Endothelial cell of umbilical vein (primary cell): ENCODE measurements around the gene PPP1R16B. TPM values are rescaled to one million over a fixed set of nuclear protein-coding genes. Genes with fewer than 3 reads are reported as not detected.

Experiments
- BruUV-seq: library from RNA; stranded (reverse); fragments of 400-500 nt; replicated peaks from 2 replicates; lab custom pipeline; 2021; lab: Mats Ljungman, UMichigan
- CTCF ChIA-PET: fragments of 300-600, 350-600 bp; sonication (Branson Sonifier 250); formaldehyde crosslinking; loops from one replicate; lab custom pipeline; 2021; ENCODE audit warnings: antibody characterized with exemption, inconsistent platforms; lab: Charles Lee
- POLR2A ChIA-PET: fragments of 300-600, 350-600 bp; sonication (Branson Sonifier 250); formaldehyde crosslinking; loops from one replicate; lab custom pipeline; 2021; ENCODE audit warnings: antibody characterized with exemption, inconsistent platforms; lab: Charles Lee
- DNase-seq: peaks from one replicate; pipeline ENCODE4 v3.0.0-alpha.2; 2011; ENCODE audit warnings: low read depth, low spot score
- FAIRE-seq: peaks from 2 replicates; lab custom pipeline; 2011; peaks lifted over from hg19 to GRCh38; lab: Jason Lieb, UNC
- H2AFZ ChIP-seq: 2 replicates; pipeline ENCODE4 v1.6.0; 2012; ENCODE audit warnings: low read depth, low read length, control low read depth, inconsistent platforms
- H3K27ac ChIP-seq: 2 replicates; pipeline ENCODE4 v1.5.1; 2011; ENCODE audit warnings: low read depth, mild to moderate bottlenecking, control low read depth, low read length, moderate library complexity; ENCODE audit not compliant: insufficient read depth
- H3K27me3 ChIP-seq, 2 experiments: 2 replicates each; pipeline versions ENCODE4 v1.6.0 to v1.6.1; 2011; ENCODE audit warnings: low read length in 2 of 2, mixed read lengths in 1 of 2; ENCODE audit not compliant: control insufficient read depth in 2 of 2, insufficient read depth in 2 of 2
- H3K36me3 ChIP-seq, 2 experiments: 2 replicates in 1 of 2; 3 replicates in 1 of 2; pipeline ENCODE4 v1.5.1; 2011; ENCODE audit warnings: low read length in 2 of 2, mild to moderate bottlenecking in 1 of 2, moderate library complexity in 1 of 2; ENCODE audit not compliant: control insufficient read depth in 2 of 2, insufficient read depth in 2 of 2; ENCODE audit errors: extremely low read depth in 1 of 2
- H3K4me1 ChIP-seq: 3 replicates; pipeline ENCODE4 v1.5.1; 2011; ENCODE audit warnings: mild to moderate bottlenecking, low read length; ENCODE audit not compliant: control insufficient read depth, insufficient read depth; ENCODE audit errors: extremely low read depth
- H3K4me2 ChIP-seq: 2 replicates; pipeline ENCODE4 v1.6.1; 2011; ENCODE audit warnings: low read length, control low read depth, mixed read lengths; ENCODE audit not compliant: insufficient read depth
- H3K4me3 ChIP-seq, 3 experiments: fragments of 200-600 bp in 1 of 3; sonication (generic), shearing (Covaris generic) in 1 of 3; replicated peaks in 1 of 3; 2 replicates each; pipeline ENCODE4 v1.5.1; 2011 to 2016; ENCODE audit warnings: control low read depth in 3 of 3, low read length in 3 of 3, mild to moderate bottlenecking in 2 of 3, inconsistent platforms in 1 of 3, low read depth in 1 of 3, moderate library complexity in 1 of 3; ENCODE audit not compliant: insufficient read depth in 1 of 3
- H3K79me2 ChIP-seq: 2 replicates; pipeline ENCODE4 v1.6.0; 2012; ENCODE audit warnings: low read length, inconsistent platforms; ENCODE audit not compliant: control insufficient read depth, insufficient read depth
- H3K9ac ChIP-seq: replicated peaks from 2 replicates; pipeline ENCODE3; 2011; ENCODE audit warnings: low read length, control low read depth; ENCODE audit not compliant: insufficient read depth; ENCODE audit errors: extremely low read depth
- H3K9me1 ChIP-seq: replicated peaks from 3 replicates; pipeline ENCODE4 v1.6.0; 2011; ENCODE audit warnings: mild to moderate bottlenecking, low read length; ENCODE audit not compliant: control insufficient read depth, insufficient read depth; ENCODE audit errors: extremely low read depth
- H3K9me3 ChIP-seq: replicated peaks from 2 replicates; pipeline ENCODE4 v1.5.1; 2012; ENCODE audit warnings: low read length, inconsistent platforms; ENCODE audit not compliant: control insufficient read depth, insufficient read depth
- H4K20me1 ChIP-seq: replicated peaks from 2 replicates; pipeline ENCODE3; 2011; ENCODE audit warnings: mild to moderate bottlenecking, low read length; ENCODE audit not compliant: control insufficient read depth, insufficient read depth; ENCODE audit errors: extremely low read depth
- EZH2 ChIP-seq: IDR thresholded peaks from 2 replicates; pipeline ENCODE4 v1.6.1; 2012; ENCODE audit warnings: borderline replicate concordance, low read depth, mild to moderate bottlenecking, moderate library complexity, low read length, inconsistent platforms; ENCODE audit not compliant: severe bottlenecking
- FOS ChIP-seq: IDR thresholded peaks from 2 replicates; pipeline ENCODE4 v1.6.1; 2011; ENCODE audit warnings: mild to moderate bottlenecking, low read length, moderate library complexity, borderline replicate concordance; ENCODE audit not compliant: insufficient read depth
- GATA2 ChIP-seq: IDR thresholded peaks from 2 replicates; pipeline ENCODE4 v1.7.0; 2011; ENCODE audit warnings: low read depth, mild to moderate bottlenecking, moderate library complexity, mixed read lengths, low read length; ENCODE audit not compliant: insufficient read length, insufficient read depth
- JUN ChIP-seq: IDR thresholded peaks from 2 replicates; pipeline ENCODE4 v1.6.1; 2011; ENCODE audit warnings: borderline replicate concordance, low read depth; ENCODE audit not compliant: insufficient read length, insufficient read depth
- MYC ChIP-seq: IDR thresholded peaks from one replicate; pipeline ENCODE4 v1.6.1; 2011; ENCODE audit warnings: mild to moderate bottlenecking, low read depth, low read length
- POLR2A ChIP-seq: IDR thresholded peaks from 2 replicates; pipeline ENCODE4 v1.6.1; 2012; ENCODE audit warnings: low read depth, mild to moderate bottlenecking, control low read depth, low read length
- POLR2AphosphoS5 ChIP-seq: IDR thresholded peaks from 2 replicates; pipeline ENCODE4 v1.6.1; 2012; ENCODE audit warnings: low read depth, mild to moderate bottlenecking, control low read depth, low read length, moderate library complexity; ENCODE audit not compliant: insufficient read depth
- dilution Hi-C: fragments of 300-500 bp; cut with MboI; formaldehyde crosslinking; loops from one replicate; pipeline ENCODE4 v1.15.0; 2019; ENCODE audit warnings: low sequenced_read_pairs; ENCODE audit not compliant: extremely low pct_ligation_motif_present
- intact Hi-C: fragments of 100-400 bp; cut with micrococcal nuclease; formaldehyde crosslinking; loops from one replicate; pipeline ENCODE4 v1.10.0; 2022
- polyA plus RNA-seq, 4 experiments: library from polyadenylated mRNA; depleted of rRNA in 3 of 4; stranded (reverse) in 3 of 4; unstranded in 1 of 4; fragments of >200 nt; gene quantifications; 2 replicates each; pipeline versions ENCODE4 v1.2.1 to v1.2.3, GENCODE V29; 2011 to 2012; ENCODE audit warnings: missing spikeins in 1 of 4
- total RNA-seq: library from RNA; stranded (reverse); gene quantifications from 2 replicates; pipeline ENCODE4 v1.2.3, GENCODE V29; 2021
- TF ChIP-seq, protein P1 (sequence below), 2 donors: IDR thresholded peaks; 1 replicate in 1 of 2; 2 replicates in 1 of 2; pipeline ENCODE4 v1.5.1; 2011; ENCODE audit warnings: low read length in 2 of 2, mild to moderate bottlenecking in 2 of 2, moderate library complexity in 2 of 2, control low read depth in 1 of 2, inconsistent platforms in 1 of 2, low read depth in 1 of 2; ENCODE audit not compliant: insufficient read depth in 1 of 2; ENCODE audit errors: extremely low read depth in 1 of 2
- TF ChIP-seq, protein P2 (sequence below): IDR thresholded peaks from 2 replicates; pipeline ENCODE4 v1.6.1; 2011; ENCODE audit not compliant: insufficient read depth, insufficient read length

The PPP1R16B gene
- total and polyA plus RNA-seq, 2 donors (not counting 3 experiments of a cell fraction or from before 2014, with no cell fraction given), result 34.7 to 68.1 TPM

DNA sequence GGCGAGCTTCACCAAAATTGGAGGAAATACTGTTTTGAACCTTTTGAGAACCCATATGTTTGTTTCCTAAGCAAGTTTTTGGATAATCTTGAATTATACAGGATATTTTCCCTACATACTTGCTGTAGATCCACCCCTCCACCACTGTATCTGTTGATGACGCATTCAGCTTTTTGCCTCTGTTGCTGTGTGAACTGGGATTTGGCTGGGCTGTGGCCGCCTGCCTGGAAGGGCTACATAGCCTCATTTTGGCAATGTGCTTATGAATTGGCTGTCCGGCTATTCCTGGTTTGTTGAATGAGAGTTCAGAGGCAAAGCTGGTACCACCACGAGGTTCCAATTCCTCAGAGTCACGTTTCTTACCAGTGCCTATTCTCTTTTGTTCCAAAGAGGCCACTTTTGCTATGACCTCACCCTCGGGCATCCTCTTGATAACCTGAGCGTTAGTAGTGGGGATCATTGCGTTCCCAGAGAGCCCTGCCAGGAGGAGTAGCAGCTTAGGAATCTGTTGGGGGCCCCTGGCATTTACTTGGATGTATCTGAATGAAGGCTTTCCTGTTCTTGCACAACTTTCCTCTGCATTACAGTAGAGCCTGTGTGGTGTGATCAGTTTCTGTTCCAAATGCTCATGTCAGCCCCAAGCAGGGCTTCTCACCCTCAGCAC lies 127.1 kb downstream of the PPP1R16B start:
- POLR2A ChIA-PET, result no interaction called here
- Histone ChIP-seq H3K79me2 (peaks cover 100% of the 10 kb centered on the region), H3K4me2 (no peak overlapping the region)

More for the DNA sequence above, 127.1 kb downstream of the PPP1R16B start:
- H3K9me1 ChIP-seq, result no peaks in the 10 kb centered on the region
- H3K4me3 ChIP-seq, result no peak overlapping the region
- dilution Hi-C loops, result no loop called here
- TF ChIP-seq, protein P1, sequence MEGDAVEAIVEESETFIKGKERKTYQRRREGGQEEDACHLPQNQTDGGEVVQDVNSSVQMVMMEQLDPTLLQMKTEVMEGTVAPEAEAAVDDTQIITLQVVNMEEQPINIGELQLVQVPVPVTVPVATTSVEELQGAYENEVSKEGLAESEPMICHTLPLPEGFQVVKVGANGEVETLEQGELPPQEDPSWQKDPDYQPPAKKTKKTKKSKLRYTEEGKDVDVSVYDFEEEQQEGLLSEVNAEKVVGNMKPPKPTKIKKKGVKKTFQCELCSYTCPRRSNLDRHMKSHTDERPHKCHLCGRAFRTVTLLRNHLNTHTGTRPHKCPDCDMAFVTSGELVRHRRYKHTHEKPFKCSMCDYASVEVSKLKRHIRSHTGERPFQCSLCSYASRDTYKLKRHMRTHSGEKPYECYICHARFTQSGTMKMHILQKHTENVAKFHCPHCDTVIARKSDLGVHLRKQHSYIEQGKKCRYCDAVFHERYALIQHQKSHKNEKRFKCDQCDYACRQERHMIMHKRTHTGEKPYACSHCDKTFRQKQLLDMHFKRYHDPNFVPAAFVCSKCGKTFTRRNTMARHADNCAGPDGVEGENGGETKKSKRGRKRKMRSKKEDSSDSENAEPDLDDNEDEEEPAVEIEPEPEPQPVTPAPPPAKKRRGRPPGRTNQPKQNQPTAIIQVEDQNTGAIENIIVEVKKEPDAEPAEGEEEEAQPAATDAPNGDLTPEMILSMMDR (IDR thresholded peaks at IDR 0.05; ENCODE audit: extremely low read depth in 1 of 2, insufficient read depth in 1 of 2, low read depth in 1 of 2, low read length in 2 of 2), result no peak
- TF ChIP-seq MYC, result no peak
- TF ChIP-seq POLR2A, result no peak
- no peak for TF ChIP-seq FOS
- TF ChIP-seq, protein P2, sequence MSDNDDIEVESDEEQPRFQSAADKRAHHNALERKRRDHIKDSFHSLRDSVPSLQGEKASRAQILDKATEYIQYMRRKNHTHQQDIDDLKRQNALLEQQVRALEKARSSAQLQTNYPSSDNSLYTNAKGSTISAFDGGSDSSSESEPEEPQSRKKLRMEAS, result no peak
- TF ChIP-seq POLR2AphosphoS5, result no peak
- no peak for TF ChIP-seq GATA2
- no peak for TF ChIP-seq JUN
- no peak for TF ChIP-seq EZH2
- no peaks in the 10 kb centered on the region for H3K27me3 ChIP-seq
- no peaks in the 10 kb centered on the region for H3K36me3 ChIP-seq
- DNase-seq (peak; percentile 38), FAIRE-seq (peak; percentile 33)
- H3K9me3 ChIP-seq, result no peaks in the 10 kb centered on the region
- H2AFZ ChIP-seq, result peak overlapping the region; percentile 1
- H3K4me1 ChIP-seq, result peaks cover 36% of the 10 kb centered on the region
- no peaks in the 10 kb centered on the region for H4K20me1 ChIP-seq
- H3K9ac ChIP-seq, result peak overlapping the region; percentile 1
- peak overlapping the region; percentile 26 for H3K27ac ChIP-seq
- no TSS peak for BruUV-seq
- CTCF ChIA-PET, result interaction anchor here (0.8 to 1.2 kb wide), 3 partner anchors 8 to 206 kb away, joined by 3 to 7 read pairs (median 3); partner anchors contain the start of gene DHX35
- intact Hi-C loops, result no loop called here
